LHCN-M2 (cell line): ENCODE measurements around the gene CYFIP1. TPM values are rescaled to one million over a fixed set of nuclear protein-coding genes. Genes with fewer than 3 reads are reported as not detected.

ENCODE experiments used
- DNase-seq: peaks from one replicate; pipeline ENCODE4 v3.0.0-alpha.2; 2012; ENCODE audit warnings: low read depth
- total RNA-seq: library from RNA; depleted of rRNA; stranded (reverse); fragments of >200 nt; gene quantifications from 2 replicates; pipeline ENCODE4 v1.2.3, GENCODE V29; 2014

The CYFIP1 gene
- total RNA-seq, 1 experiment from 2014 or later: 90.4 TPM

DNA sequence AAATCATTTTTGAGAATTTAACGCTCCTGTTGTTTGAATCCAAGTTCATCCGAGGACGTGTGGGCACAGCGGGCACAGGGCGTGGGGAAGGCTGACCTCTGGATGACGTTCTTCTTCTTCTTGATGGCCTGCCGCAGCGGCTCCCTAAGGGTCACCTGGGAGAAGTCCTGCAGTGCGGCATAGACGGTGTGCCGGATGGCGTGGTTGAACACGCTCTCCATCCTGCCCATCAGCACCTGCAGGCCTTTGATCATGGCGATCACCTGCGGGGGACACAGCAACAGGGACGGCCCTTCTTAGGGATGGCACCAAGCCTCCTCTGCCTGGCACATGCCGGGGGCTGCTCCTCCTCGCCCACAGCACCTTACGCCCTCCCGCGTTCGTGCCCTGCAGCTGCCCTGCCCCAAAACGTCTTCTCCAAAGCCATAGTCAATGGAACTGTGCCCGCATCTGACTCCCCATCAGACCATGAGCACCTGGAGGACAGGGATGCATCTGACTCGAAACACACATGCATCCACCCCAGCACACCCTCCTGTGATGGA, 61.5 kb downstream of the CYFIP1 start:
- no peak for DNase-seq

DNA sequence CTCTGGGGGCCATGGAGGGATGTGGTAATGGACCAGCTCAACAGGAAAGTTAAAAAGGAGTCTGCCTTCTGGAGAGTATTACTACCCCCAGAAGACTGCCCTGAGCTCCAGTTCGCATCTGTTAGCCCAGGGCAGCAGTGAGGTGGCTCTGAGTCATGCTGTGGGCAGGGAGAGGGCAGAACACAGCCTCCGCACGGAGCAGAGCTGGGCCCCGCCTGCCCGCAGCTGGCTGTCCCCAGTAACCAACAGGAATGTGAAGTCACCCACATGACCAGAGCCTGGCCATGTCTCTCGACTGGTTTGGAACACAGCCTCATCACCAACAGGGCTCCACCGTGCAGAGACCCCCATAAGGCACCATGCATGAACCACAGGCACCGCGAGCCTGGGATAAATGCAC, 62.1 kb downstream of the CYFIP1 start:
- peak; percentile 70 for DNase-seq

DNA sequence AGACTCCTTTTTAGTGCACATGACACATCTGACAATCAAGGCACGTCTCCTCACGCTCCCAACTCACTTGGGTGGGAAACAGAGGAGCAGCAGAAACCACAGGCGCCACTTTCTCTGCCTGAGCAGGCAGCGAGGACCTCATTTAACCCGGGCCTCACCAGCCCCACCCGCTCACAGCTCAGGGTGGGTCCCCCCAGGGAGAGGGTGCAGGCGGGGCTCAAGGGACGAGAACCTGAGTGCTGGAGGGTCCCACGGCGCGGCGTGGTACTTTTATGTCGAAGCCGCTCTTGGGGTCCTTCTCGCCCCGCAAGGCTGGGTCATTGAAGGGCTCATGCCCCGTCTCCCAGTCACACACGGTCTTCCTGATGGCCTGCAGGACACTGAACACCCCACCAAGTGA, 62.6 kb downstream of the CYFIP1 start:
- no peak for DNase-seq

DNA sequence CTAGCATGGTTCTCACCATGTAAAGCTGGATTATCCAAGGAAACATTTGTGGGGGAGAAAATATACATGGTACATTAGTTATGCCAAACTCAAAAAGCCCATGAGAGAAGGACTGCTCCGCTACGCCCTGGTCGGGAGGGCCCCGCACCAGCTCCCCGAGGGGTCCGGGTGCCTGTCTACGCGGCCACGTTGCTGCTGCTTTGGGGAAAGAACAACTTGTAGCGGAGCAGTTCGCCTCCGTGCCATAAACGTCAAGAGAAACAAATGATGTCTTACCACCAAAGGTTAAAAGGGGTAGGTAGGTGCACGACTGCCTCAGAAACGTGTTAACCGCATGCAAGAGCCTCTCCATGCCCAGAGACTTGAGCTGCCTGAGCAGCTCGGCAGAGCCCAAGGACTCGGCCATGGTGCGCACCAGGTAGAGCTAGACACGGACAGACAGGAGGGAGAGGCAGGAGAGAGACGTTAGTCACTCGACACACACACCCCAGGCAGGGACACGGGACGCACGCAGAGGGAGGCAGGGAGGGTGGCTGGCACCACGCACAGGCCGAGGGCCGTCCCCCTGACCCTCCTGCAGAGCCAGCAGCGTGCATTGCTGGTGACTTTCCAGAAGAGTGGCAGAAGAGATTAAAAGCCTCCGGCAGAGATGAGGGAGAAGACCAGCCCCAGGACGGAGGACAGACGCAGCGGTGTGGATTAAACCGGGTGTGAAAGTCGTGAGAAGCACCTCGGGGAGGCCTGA, 63.4 kb downstream of the CYFIP1 start:
- DNase-seq: no peak

- no peak for DNase-seq
Observed at GRCh38 chr15:22915866-22916515, 64.2 kb downstream of the CYFIP1 start.

DNA sequence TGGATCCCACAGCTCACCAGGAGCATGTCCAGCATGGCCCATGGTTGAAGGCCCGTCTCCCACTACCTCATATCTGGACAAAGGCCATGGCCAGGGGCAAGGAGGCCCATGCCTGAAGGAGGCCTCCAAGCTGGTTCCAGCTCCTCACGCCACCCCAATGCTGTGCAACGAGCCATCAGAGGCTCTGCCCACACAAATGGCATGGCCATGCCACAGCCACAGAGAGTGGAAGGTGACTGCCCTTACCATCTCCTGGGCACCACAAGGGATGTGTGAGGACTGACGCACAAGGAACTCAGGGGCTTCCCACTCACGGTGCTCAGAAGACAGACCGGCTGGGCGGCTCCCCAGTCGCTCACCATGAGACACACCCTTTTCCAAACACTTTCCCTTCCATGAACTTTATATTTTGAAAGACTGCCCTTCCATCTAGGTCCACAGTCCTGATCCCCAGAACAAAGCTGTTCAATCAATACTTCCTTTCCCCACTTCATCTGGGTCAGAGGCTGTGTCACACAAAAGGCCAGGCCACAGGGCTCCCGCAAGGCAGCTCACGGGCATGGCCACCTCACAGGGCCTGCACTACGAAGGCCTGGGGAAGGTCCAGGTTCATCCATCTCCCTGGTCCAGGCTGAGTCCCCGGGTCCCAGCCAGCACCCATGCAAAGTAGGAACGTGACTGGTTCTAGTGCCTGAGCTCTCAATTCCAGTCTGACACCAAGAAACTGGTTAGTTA, 66.4 kb downstream of the CYFIP1 start:
- no peak for DNase-seq

DNA sequence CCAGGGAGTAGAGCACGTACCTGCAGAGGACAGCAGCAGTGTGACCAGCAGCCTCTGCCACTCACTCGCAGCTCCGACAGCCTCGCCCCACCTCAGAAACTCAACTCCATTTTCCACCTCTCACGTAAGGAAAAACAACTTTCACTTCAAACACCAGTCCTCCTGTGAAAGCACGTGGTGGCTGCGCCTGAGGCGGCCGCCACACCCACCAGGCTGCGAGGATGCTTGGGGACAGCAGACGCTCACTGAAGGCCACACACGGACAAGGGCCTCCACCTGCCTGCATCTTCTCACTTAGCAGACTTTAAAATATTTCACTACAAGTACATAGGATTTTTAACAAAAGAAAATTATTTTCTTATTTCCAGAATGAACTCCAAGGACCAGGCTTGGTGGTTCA, 67.9 kb downstream of the CYFIP1 start:
- no peak for DNase-seq

- no peak for DNase-seq
Observed at GRCh38 chr15:22911306-22911705, 68.9 kb downstream of the CYFIP1 start.

- DNase-seq: no peak
Observed at GRCh38 chr15:22908830-22909229, 71.3 kb downstream of the CYFIP1 start.

GRCh38 chr15:22907161-22907950, 72.8 kb downstream of the CYFIP1 start:
- no peak for DNase-seq

GRCh38 chr15:22904736-22905135, 75.4 kb downstream of the CYFIP1 start:
- peak; percentile 7 for DNase-seq

DNA sequence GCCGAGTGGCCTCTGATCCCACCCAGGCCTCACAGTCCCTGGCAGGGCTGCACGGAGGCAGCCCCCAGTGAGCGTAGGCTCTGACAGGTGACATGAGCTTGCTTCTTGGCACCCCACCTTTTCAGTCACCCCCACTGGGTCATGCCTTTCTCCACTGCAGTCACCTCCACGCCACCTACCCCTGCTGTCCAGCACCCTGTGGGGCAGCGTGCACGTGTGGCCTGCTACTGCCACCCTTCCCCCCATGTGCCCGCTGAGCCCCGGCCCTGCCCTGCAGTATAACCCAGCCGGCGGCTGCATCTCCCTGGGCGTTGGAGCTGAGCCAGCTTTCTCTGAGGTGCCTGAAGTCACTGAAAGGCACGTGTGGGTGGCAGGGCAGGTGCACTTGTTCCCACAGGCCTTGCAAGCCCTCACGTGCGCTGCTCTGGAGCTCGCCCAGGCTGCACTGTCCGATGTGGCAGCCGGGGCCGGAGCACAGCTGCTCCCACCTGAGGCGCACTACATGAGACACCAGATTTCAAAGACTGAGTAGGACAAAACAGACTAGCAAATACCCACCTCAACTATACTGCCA, 76.1 kb downstream of the CYFIP1 start:
- DNase-seq: no peak

- DNase-seq: no peak
Observed at GRCh38 chr15:22903427-22903826, 76.7 kb downstream of the CYFIP1 start.

GRCh38 chr15:22902981-22903380, 77.2 kb downstream of the CYFIP1 start:
- DNase-seq: no peak

DNA sequence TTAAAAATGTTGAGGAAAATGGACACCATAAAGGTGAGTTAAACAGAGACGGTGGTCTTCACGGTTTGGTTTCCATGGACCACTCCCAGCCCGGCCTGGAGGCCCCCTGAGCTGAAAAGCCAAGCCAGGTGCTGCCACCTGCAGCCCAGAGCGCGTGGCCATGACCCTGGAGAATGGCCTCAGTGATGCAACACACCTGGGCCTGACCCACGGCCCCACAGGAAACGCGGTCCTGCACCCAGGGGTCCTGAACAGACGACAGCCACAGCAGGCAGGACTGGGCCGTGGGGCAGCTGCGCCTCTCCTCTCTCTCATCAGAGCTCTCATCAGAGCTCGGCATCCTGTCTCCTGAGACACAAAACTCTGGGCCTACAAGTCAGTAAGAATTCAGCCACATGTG, 77.6 kb downstream of the CYFIP1 start:
- DNase-seq: no peak

DNA sequence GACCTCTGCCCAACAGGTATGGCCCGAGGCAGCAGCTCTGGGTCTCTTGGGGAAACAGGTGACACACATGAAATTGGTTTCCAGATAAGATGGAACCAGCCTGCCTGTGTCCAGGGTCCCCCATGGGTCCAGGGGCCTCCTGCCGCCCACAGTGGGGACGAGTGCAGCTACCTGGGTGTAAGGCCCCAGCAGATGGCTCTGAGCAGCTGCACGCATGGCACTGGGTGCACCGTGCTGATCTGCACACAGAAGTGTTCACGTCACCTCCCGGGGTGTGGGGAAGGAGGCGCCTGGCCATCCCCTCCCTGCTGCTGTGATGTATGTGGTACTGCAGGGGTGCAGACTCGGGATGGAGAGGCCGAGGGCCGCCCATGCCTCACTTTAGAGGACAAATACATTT, 78.1 kb downstream of the CYFIP1 start:
- no peak for DNase-seq

DNA sequence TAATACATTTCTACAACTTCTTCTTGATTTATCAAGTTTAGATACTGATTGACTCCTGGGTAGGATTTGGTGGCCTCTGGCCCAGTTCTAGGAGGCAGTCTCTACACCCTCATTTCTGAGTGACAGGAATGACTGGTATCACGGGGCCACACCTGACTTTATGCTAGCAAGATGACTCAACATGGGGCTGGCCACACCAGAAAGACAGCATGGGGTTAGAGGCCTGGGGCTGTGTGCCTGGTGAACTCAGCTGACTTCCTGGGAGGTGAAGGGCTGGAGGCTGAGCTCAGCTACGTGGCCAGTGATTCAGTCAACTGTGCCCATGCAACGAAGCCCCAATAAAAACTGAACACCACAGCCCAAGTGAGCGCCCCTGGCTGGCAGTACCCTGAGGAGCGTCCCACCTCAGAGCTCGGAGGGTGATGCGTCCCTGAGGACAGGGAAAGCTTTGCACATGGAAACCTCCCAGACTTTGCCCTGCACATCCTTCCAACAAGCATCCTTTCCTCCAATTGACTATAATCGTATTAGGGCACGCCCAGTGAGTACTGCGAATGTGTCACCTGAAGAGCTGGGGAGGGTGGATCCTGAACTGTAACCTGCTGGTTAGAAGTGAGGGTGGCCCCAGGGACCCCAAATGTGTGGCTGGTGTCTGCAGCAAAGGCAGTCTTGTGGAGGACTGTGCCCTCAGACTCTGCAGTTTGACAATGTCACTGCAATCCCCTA, 84.5 kb downstream of the CYFIP1 start:
- DNase-seq: peak; percentile 78

DNA sequence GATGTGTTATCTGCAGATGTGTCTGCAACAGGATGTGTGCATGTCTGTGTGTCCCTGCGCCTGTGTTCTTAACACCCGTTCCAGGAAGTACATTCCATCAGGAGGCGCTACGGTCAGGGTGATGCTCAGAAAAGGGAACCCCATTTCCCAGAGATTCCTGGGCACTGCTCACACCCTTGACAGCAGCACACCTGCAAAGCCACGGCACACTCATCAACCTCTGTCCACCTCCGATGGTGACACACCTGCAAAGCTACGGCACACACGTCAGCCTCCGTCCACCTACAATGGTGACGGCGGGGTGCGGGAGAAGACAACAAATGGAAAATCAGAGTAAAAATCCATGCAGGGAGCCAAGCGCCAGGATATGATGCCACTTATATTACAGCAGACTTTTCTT, 86.3 kb downstream of the CYFIP1 start:
- no peak for DNase-seq

- no peak for DNase-seq
Observed at GRCh38 chr15:22893081-22893480, 87.1 kb downstream of the CYFIP1 start.

DNA sequence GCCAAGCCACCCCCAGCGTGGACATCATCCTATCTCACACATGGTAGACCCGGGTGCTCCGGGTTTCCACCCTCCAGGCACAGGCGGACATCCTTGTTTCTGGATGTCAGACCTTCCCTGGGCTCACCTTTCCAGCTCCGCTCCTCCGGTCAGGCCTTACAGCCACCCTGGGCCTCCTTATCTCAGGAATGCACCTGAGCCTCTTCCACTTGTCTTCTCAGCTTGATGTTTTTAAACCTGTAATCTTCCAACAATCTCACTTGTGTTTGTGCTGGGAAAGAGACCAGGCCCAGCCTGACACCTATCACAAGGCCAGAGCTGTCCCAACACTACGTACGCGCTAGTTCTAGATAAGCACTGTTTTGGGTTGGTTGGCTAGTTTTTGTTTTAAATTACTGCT, 87.8 kb downstream of the CYFIP1 start:
- DNase-seq: no peak
